ENCODE data around the gene TOR1AIP2.

GRCh38 chr1:179825206-179825605, 52.4 kb downstream of the TOR1AIP2 start:
- no peak for TF ChIP-seq CTCF (IDR thresholded peaks at IDR 0.05; ENCODE audit: borderline replicate concordance, extremely low read depth, low read length, poor library complexity, severe bottlenecking)
- TF ChIP-seq EZH2 (IDR thresholded peaks at IDR 0.05; ENCODE audit: borderline replicate concordance, low read depth, low read length, severe bottlenecking), result no peak
